Measurements from ENCODE around the gene COPRS. TPM values are rescaled to one million over a fixed set of nuclear protein-coding genes. Genes with fewer than 3 reads are reported as not detected.

Gene COPRS
- total RNA-seq: 71.7 and 89.1 TPM in 2 replicates

DNA sequence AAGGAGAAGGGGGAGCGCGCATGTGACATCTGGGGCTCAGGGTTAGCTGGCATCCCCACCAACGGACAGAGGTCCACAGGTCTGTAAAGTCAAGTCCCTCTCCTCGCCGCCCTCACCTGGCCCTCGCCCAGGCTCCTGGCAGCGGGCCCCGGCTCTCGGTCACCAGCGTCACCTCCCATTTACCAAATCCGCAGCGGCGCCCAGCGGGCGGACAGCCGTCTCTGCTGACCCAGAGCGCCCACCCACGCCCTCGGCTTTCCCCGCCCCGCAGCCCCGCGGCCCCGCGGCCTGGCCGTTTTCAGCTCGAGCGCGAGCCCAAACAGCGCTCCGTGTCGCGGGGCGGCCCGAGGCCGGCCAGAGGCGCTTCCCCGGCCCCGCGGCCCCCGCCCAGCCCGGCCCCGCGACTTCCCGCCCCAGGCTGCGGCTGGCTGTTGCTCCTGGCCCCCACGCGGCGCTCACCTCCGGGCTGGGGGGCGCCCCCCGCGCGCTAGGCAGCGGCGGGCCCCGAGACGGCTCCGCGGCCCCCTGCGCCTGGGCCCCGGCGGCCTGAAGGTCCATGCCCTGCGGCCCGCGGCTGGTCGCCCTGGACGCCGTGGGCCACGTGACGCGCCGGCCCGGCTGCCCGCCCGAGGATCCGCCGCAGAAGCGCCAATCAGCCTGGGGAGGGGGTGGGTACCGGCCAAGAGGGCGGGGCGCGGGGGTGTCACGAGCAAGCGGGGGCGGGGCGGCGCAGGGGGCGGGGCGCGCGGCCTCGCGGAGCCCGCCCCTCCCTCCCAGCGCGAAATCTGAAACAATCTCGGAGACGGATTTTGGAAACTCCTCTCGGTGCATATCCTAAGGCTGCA, at the start of gene COPRS:
Gene COPRS, minus strand, starts transcription at position 603 of the 845 bp plus-strand sequence. Its CDS starts 45 bp downstream, at position 558.

Other genes with a start within 250 kb of the COPRS start
- gene UTP6, start 42.5 kb upstream of the COPRS start, total RNA-seq: 22.4 and 22.5 TPM in 2 replicates
- 8.4 and 14.5 TPM in 2 replicates for gene SUZ12, start 77.8 kb upstream of the COPRS start, total RNA-seq
- gene LRRC37B, start 148.1 kb upstream of the COPRS start, total RNA-seq: 10.9 and 14.4 TPM in 2 replicates

All from bronchial smooth muscle cell (primary cell).